HepG2 (cell line): ENCODE results near the gene HOXC5. TPM values are rescaled to one million over a fixed set of nuclear protein-coding genes. Genes with fewer than 3 reads are reported as not detected.

ENCODE experiments used
- CBX2 ChIP-seq, 2 experiments: fragments of 200-600 bp in 1 of 2; sonication (generic); formaldehyde crosslinking in 1 of 2; IDR thresholded peaks; 2 replicates each; pipeline versions ENCODE4 v1.7.0 to v1.8.1; 2018 to 2022; ENCODE audit warnings: low read depth in 2 of 2, low read length in 1 of 2, mild to moderate bottlenecking in 1 of 2, missing genetic modification reagents in 1 of 2
- EEA1 ChIP-seq: sonication (generic); formaldehyde crosslinking; IDR thresholded peaks from 2 replicates; pipeline ENCODE4 v1.5.1; 2020; ENCODE audit warnings: mild to moderate bottlenecking, missing genetic modification reagents, borderline replicate concordance
- EZH2 ChIP-seq: conservative IDR thresholded peaks from 2 replicates; pipeline ENCODE4 v1.6.1; 2012; ENCODE audit warnings: mild to moderate bottlenecking, low read depth, low read length, moderate library complexity
- FOXO1 ChIP-seq: sonication (generic); formaldehyde crosslinking; IDR thresholded peaks from 2 replicates; pipeline ENCODE4 v1.4.0; 2020; ENCODE audit warnings: missing genetic modification reagents
- FOXP1 ChIP-seq, 2 experiments: fragments of 450-650 bp in 1 of 2; IDR thresholded peaks; 2 replicates each; pipeline ENCODE4 v1.6.1; 2017 to 2018; ENCODE audit warnings: antibody characterized with exemption in 1 of 2
- MEIS1 ChIP-seq: sonication (generic); formaldehyde crosslinking; IDR thresholded peaks from 2 replicates; pipeline ENCODE4 v1.9.0; 2021; ENCODE audit warnings: mild to moderate bottlenecking, missing genetic modification reagents, moderate library complexity, borderline replicate concordance
- NFATC3 ChIP-seq: sonication (generic); formaldehyde crosslinking; IDR thresholded peaks from 2 replicates; pipeline ENCODE4 v1.5.1; 2020; ENCODE audit warnings: mild to moderate bottlenecking, missing genetic modification reagents
- PHF20 ChIP-seq: sonication (generic); formaldehyde crosslinking; IDR thresholded peaks from 2 replicates; pipeline ENCODE4 v1.5.0; 2020; ENCODE audit warnings: mild to moderate bottlenecking, missing genetic modification reagents
- THAP11 ChIP-seq: IDR thresholded peaks from 2 replicates; pipeline ENCODE4 v1.6.1; 2016; ENCODE audit warnings: missing biosample characterization, missing genetic modification reagents
- TOPORS ChIP-seq: sonication (generic); formaldehyde crosslinking; IDR thresholded peaks from 2 replicates; pipeline ENCODE4 v1.8.0; 2023; ENCODE audit warnings: mild to moderate bottlenecking, missing genetic modification reagents
- ZFP41 ChIP-seq: sonication (generic); formaldehyde crosslinking; IDR thresholded peaks from 2 replicates; pipeline ENCODE4 v1.4.0; 2020; ENCODE audit warnings: mild to moderate bottlenecking, missing genetic modification reagents, borderline replicate concordance
- ZFY ChIP-seq: sonication (generic); formaldehyde crosslinking; IDR thresholded peaks from 2 replicates; pipeline ENCODE4 v1.4.0; 2020; ENCODE audit warnings: missing genetic modification reagents
- ZNF501 ChIP-seq: sonication (generic); formaldehyde crosslinking; IDR thresholded peaks from 2 replicates; pipeline ENCODE4 v1.5.1; 2020; ENCODE audit warnings: mild to moderate bottlenecking, moderate library complexity, missing genetic modification reagents
- ZNF724P ChIP-seq: sonication (generic); formaldehyde crosslinking; IDR thresholded peaks from 2 replicates; pipeline ENCODE4 v1.8.0; 2022; ENCODE audit warnings: missing genetic modification reagents, borderline replicate concordance
- ZSCAN25 ChIP-seq: sonication (generic); formaldehyde crosslinking; IDR thresholded peaks from 2 replicates; pipeline ENCODE4 v1.8.0; 2022; ENCODE audit warnings: mild to moderate bottlenecking, missing genetic modification reagents
- polyA plus RNA-seq, 8 experiments: library from polyadenylated mRNA; depleted of rRNA in 3 of 8; stranded (reverse) in 7 of 8; unstranded in 1 of 8; fragments of >200 nt; fragmentation: Illumina TruSeq in 4 of 8; extraction: Trizol in 4 of 8; gene quantifications; 2 replicates each; pipeline versions ENCODE4 v1.2.1 to v1.2.3, GENCODE V29; 2011 to 2016; ENCODE audit warnings: low read depth in 4 of 8, missing spikeins in 1 of 8, mixed read lengths in 1 of 8; ENCODE audit not compliant: insufficient read depth in 1 of 8
- total RNA-seq, 5 experiments: library from RNA; depleted of rRNA; stranded (reverse); fragments of >200 nt; fragmentation: Illumina TruSeq; extraction: Trizol; gene quantifications; 2 replicates each; pipeline ENCODE4 v1.2.3, GENCODE V29; 2016; ENCODE audit warnings: low read depth in 1 of 5
- TF ChIP-seq, protein P1 (sequence below): sonication (generic); IDR thresholded peaks from 2 replicates; pipeline ENCODE4 v1.6.1; 2016; ENCODE audit warnings: low read depth, borderline replicate concordance
- TF ChIP-seq, protein P2 (sequence below): sonication (generic); formaldehyde crosslinking; IDR thresholded peaks from 2 replicates; pipeline ENCODE4 v1.4.0; 2020; ENCODE audit warnings: missing genetic modification reagents
- TF ChIP-seq, protein P3 (sequence below): sonication (generic); formaldehyde crosslinking; IDR thresholded peaks from 2 replicates; pipeline ENCODE4 v1.4.0; 2020; ENCODE audit warnings: missing genetic modification reagents
- TF ChIP-seq, protein P4 (sequence below): sonication (generic); formaldehyde crosslinking; IDR thresholded peaks from 2 replicates; pipeline ENCODE4 v1.4.0; 2020; ENCODE audit warnings: missing genetic modification reagents, borderline replicate concordance
- TF ChIP-seq, protein P5 (sequence below): sonication (generic); formaldehyde crosslinking; IDR thresholded peaks from 2 replicates; pipeline ENCODE4 v1.5.1; 2020; ENCODE audit warnings: missing genetic modification reagents, mild to moderate bottlenecking, borderline replicate concordance

HOXC5 gene
- total and polyA plus RNA-seq, 2 of the 13 experiments (the other 11 are each of a cell fraction or from before 2014, with no cell fraction given) = not detected

DNA sequence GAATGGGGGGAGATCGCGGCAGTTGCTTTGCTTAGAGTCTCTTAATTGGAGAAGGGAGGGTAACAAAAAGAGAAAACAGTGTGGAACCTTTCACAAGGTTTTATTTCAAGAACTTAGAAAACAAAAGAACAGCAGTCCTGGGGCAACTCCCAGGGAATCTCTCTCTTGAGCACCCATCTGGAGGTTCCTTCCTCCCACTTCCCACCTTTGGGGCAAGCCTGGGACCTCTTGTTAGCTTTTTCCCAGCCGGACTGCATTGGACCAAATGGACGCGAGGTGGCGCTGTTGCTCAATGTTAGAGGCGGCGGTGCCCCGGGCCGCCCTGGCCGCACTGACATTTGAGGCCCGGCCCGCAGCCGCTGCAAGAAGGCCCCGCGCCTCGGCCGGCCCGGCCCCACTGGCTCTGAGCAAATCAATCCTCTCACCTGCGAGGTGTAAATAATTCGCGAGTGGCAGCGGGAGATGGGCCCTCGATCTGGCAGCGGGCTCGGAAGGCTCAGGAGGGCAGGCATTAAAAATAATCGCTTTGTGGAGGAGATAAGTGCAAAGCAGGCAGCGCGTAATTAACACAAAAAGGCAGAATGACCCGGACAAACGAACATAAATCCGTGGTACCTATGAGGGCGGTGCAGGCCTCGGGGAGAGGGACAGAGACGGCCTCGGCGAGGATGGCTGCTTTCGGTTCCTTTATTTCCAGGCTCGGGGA, 26.8 kb upstream of the HOXC5 start (continued):
- TF ChIP-seq NFATC3 (CRISPR knock-in tag) = no peak
- no peak for TF ChIP-seq EEA1 (CRISPR knock-in tag)
- TF ChIP-seq ZNF501 = peak; percentile 54; the same call in 1 of the 2 replicates
- TF ChIP-seq, protein P1, sequence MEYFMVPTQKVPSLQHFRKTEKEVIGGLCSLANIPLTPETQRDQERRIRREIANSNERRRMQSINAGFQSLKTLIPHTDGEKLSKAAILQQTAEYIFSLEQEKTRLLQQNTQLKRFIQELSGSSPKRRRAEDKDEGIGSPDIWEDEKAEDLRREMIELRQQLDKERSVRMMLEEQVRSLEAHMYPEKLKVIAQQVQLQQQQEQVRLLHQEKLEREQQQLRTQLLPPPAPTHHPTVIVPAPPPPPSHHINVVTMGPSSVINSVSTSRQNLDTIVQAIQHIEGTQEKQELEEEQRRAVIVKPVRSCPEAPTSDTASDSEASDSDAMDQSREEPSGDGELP = no peak
- no peak; the same call in 1 of the 2 replicates for TF ChIP-seq ZSCAN25 (CRISPR knock-in tag)
- no peak for TF ChIP-seq FOXO1 (CRISPR knock-in tag)
- TF ChIP-seq ZNF724P = no peak
- TF ChIP-seq, protein P2, sequence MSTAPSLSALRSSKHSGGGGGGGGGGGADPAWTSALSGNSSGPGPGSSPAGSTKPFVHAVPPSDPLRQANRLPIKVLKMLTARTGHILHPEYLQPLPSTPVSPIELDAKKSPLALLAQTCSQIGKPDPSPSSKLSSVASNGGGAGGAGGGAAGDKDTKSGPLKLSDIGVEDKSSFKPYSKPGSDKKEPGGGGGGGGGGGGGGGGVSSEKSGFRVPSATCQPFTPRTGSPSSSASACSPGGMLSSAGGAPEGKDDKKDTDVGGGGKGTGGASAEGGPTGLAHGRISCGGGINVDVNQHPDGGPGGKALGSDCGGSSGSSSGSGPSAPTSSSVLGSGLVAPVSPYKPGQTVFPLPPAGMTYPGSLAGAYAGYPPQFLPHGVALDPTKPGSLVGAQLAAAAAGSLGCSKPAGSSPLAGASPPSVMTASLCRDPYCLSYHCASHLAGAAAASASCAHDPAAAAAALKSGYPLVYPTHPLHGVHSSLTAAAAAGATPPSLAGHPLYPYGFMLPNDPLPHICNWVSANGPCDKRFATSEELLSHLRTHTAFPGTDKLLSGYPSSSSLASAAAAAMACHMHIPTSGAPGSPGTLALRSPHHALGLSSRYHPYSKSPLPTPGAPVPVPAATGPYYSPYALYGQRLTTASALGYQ (CRISPR knock-in tag) = no peak
- peak; percentile 72; the same call in 1 of the 2 replicates for TF ChIP-seq EZH2
- no peak for TF ChIP-seq TOPORS (CRISPR knock-in tag)
- TF ChIP-seq ZFY (CRISPR knock-in tag) = peak; percentile 68
- TF ChIP-seq MEIS1 (CRISPR knock-in tag) = no peak
- no peak for TF ChIP-seq ZFP41 (CRISPR knock-in tag)
- TF ChIP-seq FOXP1 (IDR thresholded peaks at IDR 0.05) = no peak
- TF ChIP-seq FOXP1 (CRISPR knock-in tag; IDR thresholded peaks at IDR 0.05) = no peak
- TF ChIP-seq PHF20 (CRISPR knock-in tag) = no peak
- TF ChIP-seq, protein P3, sequence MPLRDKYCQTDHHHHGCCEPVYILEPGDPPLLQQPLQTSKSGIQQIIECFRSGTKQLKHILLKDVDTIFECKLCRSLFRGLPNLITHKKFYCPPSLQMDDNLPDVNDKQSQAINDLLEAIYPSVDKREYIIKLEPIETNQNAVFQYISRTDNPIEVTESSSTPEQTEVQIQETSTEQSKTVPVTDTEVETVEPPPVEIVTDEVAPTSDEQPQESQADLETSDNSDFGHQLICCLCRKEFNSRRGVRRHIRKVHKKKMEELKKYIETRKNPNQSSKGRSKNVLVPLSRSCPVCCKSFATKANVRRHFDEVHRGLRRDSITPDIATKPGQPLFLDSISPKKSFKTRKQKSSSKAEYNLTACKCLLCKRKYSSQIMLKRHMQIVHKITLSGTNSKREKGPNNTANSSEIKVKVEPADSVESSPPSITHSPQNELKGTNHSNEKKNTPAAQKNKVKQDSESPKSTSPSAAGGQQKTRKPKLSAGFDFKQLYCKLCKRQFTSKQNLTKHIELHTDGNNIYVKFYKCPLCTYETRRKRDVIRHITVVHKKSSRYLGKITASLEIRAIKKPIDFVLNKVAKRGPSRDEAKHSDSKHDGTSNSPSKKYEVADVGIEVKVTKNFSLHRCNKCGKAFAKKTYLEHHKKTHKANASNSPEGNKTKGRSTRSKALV = peak; percentile 76
- TF ChIP-seq, protein P4, sequence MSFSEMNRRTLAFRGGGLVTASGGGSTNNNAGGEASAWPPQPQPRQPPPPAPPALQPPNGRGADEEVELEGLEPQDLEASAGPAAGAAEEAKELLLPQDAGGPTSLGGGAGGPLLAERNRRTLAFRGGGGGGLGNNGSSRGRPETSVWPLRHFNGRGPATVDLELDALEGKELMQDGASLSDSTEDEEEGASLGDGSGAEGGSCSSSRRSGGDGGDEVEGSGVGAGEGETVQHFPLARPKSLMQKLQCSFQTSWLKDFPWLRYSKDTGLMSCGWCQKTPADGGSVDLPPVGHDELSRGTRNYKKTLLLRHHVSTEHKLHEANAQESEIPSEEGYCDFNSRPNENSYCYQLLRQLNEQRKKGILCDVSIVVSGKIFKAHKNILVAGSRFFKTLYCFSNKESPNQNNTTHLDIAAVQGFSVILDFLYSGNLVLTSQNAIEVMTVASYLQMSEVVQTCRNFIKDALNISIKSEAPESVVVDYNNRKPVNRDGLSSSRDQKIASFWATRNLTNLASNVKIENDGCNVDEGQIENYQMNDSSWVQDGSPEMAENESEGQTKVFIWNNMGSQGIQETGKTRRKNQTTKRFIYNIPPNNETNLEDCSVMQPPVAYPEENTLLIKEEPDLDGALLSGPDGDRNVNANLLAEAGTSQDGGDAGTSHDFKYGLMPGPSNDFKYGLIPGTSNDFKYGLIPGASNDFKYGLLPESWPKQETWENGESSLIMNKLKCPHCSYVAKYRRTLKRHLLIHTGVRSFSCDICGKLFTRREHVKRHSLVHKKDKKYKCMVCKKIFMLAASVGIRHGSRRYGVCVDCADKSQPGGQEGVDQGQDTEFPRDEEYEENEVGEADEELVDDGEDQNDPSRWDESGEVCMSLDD (CRISPR knock-in tag) = no peak
- TF ChIP-seq, protein P5, sequence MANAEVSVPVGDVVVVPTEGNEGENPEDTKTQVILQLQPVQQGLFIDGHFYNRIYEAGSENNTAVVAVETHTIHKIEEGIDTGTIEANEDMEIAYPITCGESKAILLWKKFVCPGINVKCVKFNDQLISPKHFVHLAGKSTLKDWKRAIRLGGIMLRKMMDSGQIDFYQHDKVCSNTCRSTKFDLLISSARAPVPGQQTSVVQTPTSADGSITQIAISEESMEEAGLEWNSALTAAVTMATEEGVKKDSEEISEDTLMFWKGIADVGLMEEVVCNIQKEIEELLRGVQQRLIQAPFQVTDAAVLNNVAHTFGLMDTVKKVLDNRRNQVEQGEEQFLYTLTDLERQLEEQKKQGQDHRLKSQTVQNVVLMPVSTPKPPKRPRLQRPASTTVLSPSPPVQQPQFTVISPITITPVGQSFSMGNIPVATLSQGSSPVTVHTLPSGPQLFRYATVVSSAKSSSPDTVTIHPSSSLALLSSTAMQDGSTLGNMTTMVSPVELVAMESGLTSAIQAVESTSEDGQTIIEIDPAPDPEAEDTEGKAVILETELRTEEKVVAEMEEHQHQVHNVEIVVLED = no peak
- TF ChIP-seq CBX2 (IDR thresholded peaks at IDR 0.05; ENCODE audit: low read depth, low read length) = peak; percentile 95; the same call in 1 of the 2 replicates
- peak; percentile 96 for TF ChIP-seq CBX2 (CRISPR knock-in tag; IDR thresholded peaks at IDR 0.05; ENCODE audit: low read depth)
- TF ChIP-seq THAP11 (CRISPR knock-in tag) = no peak
